ENCODE data around the gene CCDC93.

CCDC93 gene

DNA sequence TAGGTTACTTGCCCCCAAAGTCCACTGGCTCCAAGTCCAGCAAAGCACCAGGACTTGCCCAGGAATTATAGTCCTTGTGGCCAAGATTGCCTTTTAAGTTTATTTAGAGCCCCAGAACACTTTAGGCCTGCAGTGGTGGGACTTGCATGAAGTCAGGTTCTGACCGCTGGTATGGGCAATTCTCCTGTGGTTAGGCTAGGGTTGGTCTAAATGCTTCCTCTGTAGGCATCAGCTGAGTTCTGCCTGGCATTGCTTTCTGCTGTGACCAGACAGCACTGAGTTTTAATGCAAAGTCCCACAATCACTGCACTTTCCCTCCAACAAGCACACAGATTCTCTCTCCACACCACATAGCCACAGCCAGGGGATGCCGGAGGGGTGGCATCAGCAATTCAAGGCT lies 134.9 kb downstream of the CCDC93 start:
- no peak for FAIRE-seq

DNA sequence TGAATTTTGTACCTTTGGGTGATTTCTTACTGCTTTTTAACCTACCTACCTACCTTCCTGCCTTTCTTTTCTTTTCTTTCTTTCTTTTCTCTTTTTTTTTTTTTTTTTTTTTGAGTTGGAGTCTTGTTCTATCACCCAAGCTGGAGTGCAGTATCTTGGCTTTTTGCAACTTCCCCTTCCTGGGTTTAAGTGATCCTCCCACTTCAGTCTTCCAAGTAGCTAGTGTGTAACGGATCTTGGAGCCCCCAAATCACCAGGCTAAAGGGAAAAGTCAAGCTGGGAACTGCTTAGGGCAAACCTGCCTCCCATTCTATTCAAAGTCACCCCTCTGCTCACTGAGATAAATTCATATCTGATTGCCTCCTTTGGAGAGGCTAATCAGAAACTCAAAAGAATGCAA lies 138.1 kb downstream of the CCDC93 start:
- no peak for FAIRE-seq
